HepG2 (cell line): ENCODE data around the gene NAALADL1. TPM values are rescaled to one million over a fixed set of nuclear protein-coding genes. Genes with fewer than 3 reads are reported as not detected.

Experiments
- E2F2 ChIP-seq: sonication (generic); formaldehyde crosslinking; IDR thresholded peaks from 2 replicates; pipeline ENCODE4 v1.4.0; 2020; ENCODE audit warnings: missing genetic modification reagents, borderline replicate concordance
- MEF2D ChIP-seq: sonication (generic); formaldehyde crosslinking; IDR thresholded peaks from 2 replicates; pipeline ENCODE4 v1.5.1; 2020; ENCODE audit warnings: mild to moderate bottlenecking, missing genetic modification reagents
- PREB ChIP-seq: sonication (generic); formaldehyde crosslinking; IDR thresholded peaks from 2 replicates; pipeline ENCODE4 v1.4.0; 2020; ENCODE audit warnings: missing genetic modification reagents
- RBAK ChIP-seq: sonication (generic); formaldehyde crosslinking; IDR thresholded peaks from 2 replicates; pipeline ENCODE4 v1.5.1; 2020; ENCODE audit warnings: mild to moderate bottlenecking, missing genetic modification reagents
- YEATS4 ChIP-seq: sonication (generic); formaldehyde crosslinking; IDR thresholded peaks from 2 replicates; pipeline ENCODE4 v1.4.0; 2020; ENCODE audit warnings: missing genetic modification reagents, borderline replicate concordance
- ZBTB40 ChIP-seq, 2 experiments: fragments of 450-650 bp in 1 of 2; sonication (generic) in 1 of 2; formaldehyde crosslinking in 1 of 2; IDR thresholded peaks; 2 replicates each; pipeline versions ENCODE4 v1.6.1 to v1.8.0; 2016 to 2022; ENCODE audit warnings: antibody characterized with exemption in 1 of 2, mild to moderate bottlenecking in 1 of 2, missing genetic modification reagents in 1 of 2
- ZNF451 ChIP-seq: sonication (generic); formaldehyde crosslinking; IDR thresholded peaks from 2 replicates; pipeline ENCODE4 v1.5.0; 2020; ENCODE audit warnings: mild to moderate bottlenecking, missing genetic modification reagents
- ZNF770 ChIP-seq: sonication (generic); formaldehyde crosslinking; IDR thresholded peaks from 2 replicates; pipeline ENCODE4 v1.5.0; 2020; ENCODE audit warnings: mild to moderate bottlenecking, missing genetic modification reagents
- ZNF776 ChIP-seq: sonication (generic); formaldehyde crosslinking; IDR thresholded peaks from 2 replicates; pipeline ENCODE4 v1.4.0; 2020; ENCODE audit warnings: mild to moderate bottlenecking, missing genetic modification reagents
- ZSCAN5A ChIP-seq: sonication (generic); formaldehyde crosslinking; IDR thresholded peaks from 2 replicates; pipeline ENCODE4 v1.8.0; 2022; ENCODE audit warnings: mild to moderate bottlenecking, missing genetic modification reagents, borderline replicate concordance
- polyA plus RNA-seq, 8 experiments: library from polyadenylated mRNA; depleted of rRNA in 3 of 8; stranded (reverse) in 7 of 8; unstranded in 1 of 8; fragments of >200 nt; fragmentation: Illumina TruSeq in 4 of 8; extraction: Trizol in 4 of 8; gene quantifications; 2 replicates each; pipeline versions ENCODE4 v1.2.1 to v1.2.3, GENCODE V29; 2011 to 2016; ENCODE audit warnings: low read depth in 4 of 8, missing spikeins in 1 of 8, mixed read lengths in 1 of 8; ENCODE audit not compliant: insufficient read depth in 1 of 8
- total RNA-seq, 5 experiments: library from RNA; depleted of rRNA; stranded (reverse); fragments of >200 nt; fragmentation: Illumina TruSeq; extraction: Trizol; gene quantifications; 2 replicates each; pipeline ENCODE4 v1.2.3, GENCODE V29; 2016; ENCODE audit warnings: low read depth in 1 of 5

Gene NAALADL1
- total and polyA plus RNA-seq, 2 of the 13 experiments (the other 11 are each of a cell fraction or from before 2014, with no cell fraction given) = 9.3 to 33.9 TPM

GRCh38 chr11:65013888-65014725, 44.2 kb downstream of the NAALADL1 start, which contains the start of gene ARL2 (continued):
- TF ChIP-seq E2F2 = 0 out of 2 replicates have a peak, but pooled peaks have one; percentile 41
- no peak for TF ChIP-seq MEF2D (CRISPR knock-in tag)
- TF ChIP-seq RBAK (CRISPR knock-in tag) = no peak
- TF ChIP-seq ZSCAN5A (CRISPR knock-in tag) = no peak
- TF ChIP-seq ZNF451 (CRISPR knock-in tag) = peak; percentile 49; the same call in 1 of the 2 replicates
- peak; percentile 13; the same call in 1 of the 2 replicates for TF ChIP-seq ZNF776 (CRISPR knock-in tag)
- peak; percentile 92 for TF ChIP-seq YEATS4 (CRISPR knock-in tag)
- TF ChIP-seq ZNF770 (CRISPR knock-in tag) = no peak
- no peak for TF ChIP-seq PREB (CRISPR knock-in tag)
- TF ChIP-seq ZBTB40 (IDR thresholded peaks at IDR 0.05) = no peak
- peak; percentile 84; the same call in 1 of the 2 replicates for TF ChIP-seq ZBTB40 (CRISPR knock-in tag; IDR thresholded peaks at IDR 0.05)
